SJCRH30 (cell line): ENCODE data around the gene PRR36. TPM values are rescaled to one million over a fixed set of nuclear protein-coding genes. Genes with fewer than 3 reads are reported as not detected.

ENCODE experiments used
- DNase-seq, 2 experiments: peaks; one replicate each; pipeline ENCODE4 v3.0.0-alpha.2; 2015 to 2020
- H3K27ac ChIP-seq: fragments of 250-450 bp; sonication (Bioruptor Pico); 2 replicates; pipeline ENCODE4 v1.5.1; 2020; ENCODE audit warnings: mild to moderate bottlenecking, moderate library complexity
- H3K27me3 ChIP-seq: fragments of 250-450 bp; sonication (Bioruptor Pico); 2 replicates; pipeline ENCODE4 v1.5.1; 2020; ENCODE audit warnings: mild to moderate bottlenecking, moderate library complexity
- H3K36me3 ChIP-seq: fragments of 250-450 bp; sonication (Bioruptor Pico); 2 replicates; pipeline ENCODE4 v1.5.1; 2020; ENCODE audit warnings: mild to moderate bottlenecking, moderate library complexity
- H3K4me1 ChIP-seq: fragments of 250-450 bp; sonication (Bioruptor Pico); 2 replicates; pipeline ENCODE4 v1.5.1; 2020; ENCODE audit warnings: mild to moderate bottlenecking, moderate library complexity
- H3K4me3 ChIP-seq: fragments of 250-450 bp; sonication (Bioruptor Pico); 2 replicates; pipeline ENCODE4 v1.5.1; 2020; ENCODE audit warnings: mild to moderate bottlenecking, moderate library complexity
- H3K9me3 ChIP-seq: fragments of 250-450 bp; sonication (Bioruptor Pico); replicated peaks from 2 replicates; pipeline ENCODE4 v1.5.1; 2020; ENCODE audit warnings: mild to moderate bottlenecking, moderate library complexity
- total RNA-seq: library from RNA; depleted of rRNA; stranded (reverse); fragments of >200 nt; shearing (Covaris generic); gene quantifications from 2 replicates; pipeline ENCODE4 v1.2.3, GENCODE V29; 2014

PRR36 gene
- total RNA-seq, 1 experiment from 2014 or later = not detected

DNA sequence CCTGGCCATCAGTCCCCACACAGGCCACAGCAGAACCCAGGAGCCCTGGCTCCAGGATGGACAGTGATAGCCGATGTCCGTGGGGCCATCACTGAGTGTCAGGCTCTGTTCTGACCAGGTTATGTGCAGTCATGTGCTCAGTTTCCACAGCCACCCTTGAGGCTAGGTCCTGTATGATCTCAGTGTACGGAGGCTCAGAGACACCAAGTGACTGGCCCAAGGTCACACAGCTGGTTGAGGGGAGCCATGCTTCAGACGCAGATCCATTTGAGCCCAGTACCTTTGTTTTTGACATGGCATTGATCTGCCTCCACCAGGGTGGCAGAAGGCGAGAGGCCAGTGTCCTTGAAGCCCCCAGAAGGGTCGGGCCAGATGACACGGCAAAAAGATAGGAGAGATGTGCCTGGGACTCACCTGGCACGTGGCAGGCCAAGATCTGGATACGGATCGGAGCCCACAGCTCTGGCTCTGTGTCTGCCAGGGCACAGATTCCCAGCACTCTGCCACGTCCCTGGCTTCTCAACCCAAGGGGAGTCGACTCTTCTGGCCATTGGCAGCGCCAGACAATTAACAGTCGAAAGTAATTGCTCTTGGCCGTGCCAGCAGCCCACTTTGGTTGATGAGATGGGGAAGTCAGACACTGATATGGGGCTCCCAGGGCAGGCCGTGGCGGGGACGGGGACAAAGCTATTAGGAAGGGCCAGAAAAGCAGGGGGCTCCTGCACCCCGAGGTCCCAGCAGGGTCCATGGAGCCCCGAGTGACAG is 28.6 kb downstream of the PRR36 start:
- Histone ChIP-seq H3K4me3 (no peak overlapping the region), H3K36me3 (no peaks in the 10 kb centered on the region), H3K9me3 (no peaks in the 10 kb centered on the region), H3K4me1 (no peaks in the 10 kb centered on the region), H3K27me3 (no peaks in the 10 kb centered on the region), H3K27ac (no peak overlapping the region)
- no peak for DNase-seq

DNA sequence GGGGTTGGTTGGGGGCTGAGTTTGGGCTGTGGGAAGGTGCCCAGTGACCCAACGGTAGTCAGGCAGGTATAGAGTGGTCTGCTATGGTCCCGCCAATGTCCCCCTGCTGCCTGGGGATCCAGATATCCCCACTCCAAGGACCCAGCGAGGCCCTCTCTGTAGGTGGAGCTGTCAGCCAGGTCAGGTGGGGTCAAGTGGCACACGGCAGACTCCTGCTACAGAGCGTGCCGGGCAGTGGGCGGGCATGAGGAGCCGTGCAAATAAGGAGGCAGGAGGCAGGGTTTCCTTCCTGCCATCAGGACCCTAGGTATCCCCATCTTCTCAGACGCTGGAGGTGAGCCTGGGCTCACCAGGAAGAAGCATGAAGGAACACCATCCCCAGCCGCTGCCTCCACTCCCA is 29.2 kb downstream of the PRR36 start:
- Histone ChIP-seq H3K4me1 (no peaks in the 10 kb centered on the region), H3K36me3 (no peaks in the 10 kb centered on the region), H3K4me3 (no peak overlapping the region), H3K27me3 (no peaks in the 10 kb centered on the region), H3K27ac (no peak overlapping the region), H3K9me3 (no peaks in the 10 kb centered on the region)
- no peak for DNase-seq

DNA sequence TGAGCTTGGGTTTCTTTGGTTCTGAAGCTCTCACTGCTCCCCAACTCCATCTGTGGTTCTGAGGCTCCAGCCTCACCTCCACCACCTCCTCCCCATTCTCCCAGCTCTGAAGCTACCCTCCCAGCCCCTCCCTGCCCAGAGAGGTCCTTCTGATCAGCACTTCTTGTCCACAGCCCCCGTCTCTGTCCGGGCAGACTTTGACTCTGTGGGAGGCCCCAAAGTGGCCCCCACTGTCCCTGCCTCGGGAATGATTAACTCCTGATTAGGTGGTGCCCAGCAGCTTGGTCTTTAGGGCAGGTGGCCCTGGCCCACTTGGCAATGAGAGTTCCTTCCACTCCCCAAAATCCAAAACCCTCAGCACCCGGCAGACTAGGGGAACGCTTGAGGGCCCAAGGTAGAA is 29.8 kb downstream of the PRR36 start:
- no peak overlapping the region for H3K4me3 ChIP-seq
- H3K27me3 ChIP-seq = no peaks in the 10 kb centered on the region
- no peaks in the 10 kb centered on the region for H3K4me1 ChIP-seq
- no peaks in the 10 kb centered on the region for H3K36me3 ChIP-seq
- no peak overlapping the region for H3K27ac ChIP-seq
- no peak for DNase-seq
- no peaks in the 10 kb centered on the region for H3K9me3 ChIP-seq

DNA sequence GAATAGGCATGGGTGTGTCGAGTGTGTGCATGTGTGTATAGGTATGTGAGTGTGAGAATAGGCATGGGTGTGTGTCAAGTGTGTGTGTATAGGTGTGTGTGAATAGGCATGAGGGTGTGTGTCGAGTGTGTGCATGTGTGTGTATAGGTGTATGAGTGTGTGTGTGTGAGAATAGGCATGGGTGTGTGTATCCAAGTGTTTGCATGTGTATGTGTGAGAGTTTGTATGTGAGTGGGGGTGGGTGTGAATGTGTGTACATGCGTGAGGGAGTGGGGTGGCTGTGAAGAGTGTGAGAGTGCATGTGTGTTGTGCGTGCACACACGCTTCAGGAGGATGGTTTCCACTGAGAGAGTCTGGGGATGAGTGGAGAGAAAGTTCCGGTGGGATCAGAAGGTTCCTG is 30.7 kb downstream of the PRR36 start:
- H3K4me1 ChIP-seq = no peaks in the 10 kb centered on the region
- no peaks in the 10 kb centered on the region for H3K36me3 ChIP-seq
- no peak overlapping the region for H3K27ac ChIP-seq
- no peak overlapping the region for H3K4me3 ChIP-seq
- H3K9me3 ChIP-seq = no peaks in the 10 kb centered on the region
- no peak for DNase-seq
- no peaks in the 10 kb centered on the region for H3K27me3 ChIP-seq

DNA sequence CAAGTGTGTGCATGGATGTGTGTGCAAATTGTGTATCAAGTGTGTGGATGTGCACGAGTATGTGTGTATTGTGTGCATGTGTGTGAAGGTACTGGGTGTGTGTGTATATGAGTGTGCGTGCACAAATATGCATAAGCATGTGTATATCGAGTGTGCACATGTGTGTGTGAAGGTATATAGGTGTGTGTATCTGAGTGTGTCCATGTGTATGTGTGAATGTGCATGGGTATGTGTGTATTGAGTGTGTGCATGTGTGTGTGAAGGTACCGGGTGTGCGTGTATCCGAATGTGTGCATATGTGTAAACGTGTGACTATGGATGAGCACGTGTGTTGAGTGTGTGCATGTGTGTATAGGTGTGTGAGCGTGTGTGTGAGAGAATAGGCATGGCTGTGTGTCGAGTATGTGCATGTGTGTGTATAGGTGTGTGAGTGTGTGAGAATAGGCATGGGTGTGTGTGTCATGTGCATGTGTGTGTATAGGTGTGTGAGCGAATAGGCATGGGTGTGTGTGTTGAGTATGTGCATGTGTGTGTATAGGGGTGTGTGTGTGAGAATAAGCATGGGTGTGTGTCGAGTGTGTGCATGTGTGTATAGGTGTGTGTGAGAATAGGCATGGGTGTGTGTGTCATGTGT is 31.4 kb downstream of the PRR36 start:
- H3K4me1 ChIP-seq = no peaks in the 10 kb centered on the region
- H3K4me3 ChIP-seq = no peak overlapping the region
- no peaks in the 10 kb centered on the region for H3K36me3 ChIP-seq
- H3K27ac ChIP-seq = no peak overlapping the region
- H3K9me3 ChIP-seq = no peaks in the 10 kb centered on the region
- no peaks in the 10 kb centered on the region for H3K27me3 ChIP-seq
- no peak for DNase-seq

DNA sequence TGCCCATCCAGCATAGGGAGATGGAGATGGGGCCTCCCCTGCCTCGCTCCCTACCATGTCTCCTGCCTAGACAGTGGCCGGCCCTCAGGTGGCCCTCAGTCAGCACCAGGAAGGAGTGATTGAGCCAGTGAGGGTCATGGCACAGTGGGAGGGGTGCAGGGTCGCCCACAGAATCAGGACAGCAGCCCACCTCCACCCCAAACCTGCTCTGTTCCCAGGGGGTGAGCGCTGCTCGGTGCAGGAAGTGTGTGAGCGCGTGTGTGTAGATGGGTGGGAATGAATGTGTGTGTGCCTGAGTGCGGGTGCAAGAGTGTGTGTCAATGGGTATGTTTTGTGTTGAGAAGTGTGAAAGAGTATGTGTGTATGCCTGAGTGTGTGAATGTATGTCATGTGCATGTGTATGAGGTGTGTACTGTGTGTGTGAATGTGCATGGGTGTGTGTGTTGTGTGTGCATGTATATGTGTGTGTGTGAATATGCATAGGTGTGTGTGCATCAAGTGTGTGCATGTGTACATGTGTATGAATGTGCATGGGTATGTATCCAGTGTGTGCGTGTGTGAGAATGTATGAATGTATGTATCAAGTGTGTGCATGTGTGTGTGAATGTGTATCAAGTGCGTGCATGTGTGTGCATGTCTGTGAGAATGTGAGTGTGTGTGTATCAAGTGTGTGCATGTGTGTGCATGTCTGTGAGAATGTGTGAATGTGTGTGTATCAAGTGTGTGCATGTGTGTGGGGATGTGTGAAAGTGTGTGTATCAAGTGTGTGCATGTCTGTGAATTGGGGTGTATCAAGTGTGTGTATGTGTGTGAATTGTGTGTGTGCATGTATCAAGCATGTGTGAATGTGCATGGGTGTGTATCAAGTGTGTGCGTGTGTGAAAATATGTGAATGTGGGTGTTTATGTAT is 32.2 kb downstream of the PRR36 start:
- no peaks in the 10 kb centered on the region for H3K9me3 ChIP-seq
- no peaks in the 10 kb centered on the region for H3K36me3 ChIP-seq
- no peak overlapping the region for H3K4me3 ChIP-seq
- DNase-seq = no peak
- no peak overlapping the region for H3K27ac ChIP-seq
- no peaks in the 10 kb centered on the region for H3K4me1 ChIP-seq
- H3K27me3 ChIP-seq = no peaks in the 10 kb centered on the region

DNA sequence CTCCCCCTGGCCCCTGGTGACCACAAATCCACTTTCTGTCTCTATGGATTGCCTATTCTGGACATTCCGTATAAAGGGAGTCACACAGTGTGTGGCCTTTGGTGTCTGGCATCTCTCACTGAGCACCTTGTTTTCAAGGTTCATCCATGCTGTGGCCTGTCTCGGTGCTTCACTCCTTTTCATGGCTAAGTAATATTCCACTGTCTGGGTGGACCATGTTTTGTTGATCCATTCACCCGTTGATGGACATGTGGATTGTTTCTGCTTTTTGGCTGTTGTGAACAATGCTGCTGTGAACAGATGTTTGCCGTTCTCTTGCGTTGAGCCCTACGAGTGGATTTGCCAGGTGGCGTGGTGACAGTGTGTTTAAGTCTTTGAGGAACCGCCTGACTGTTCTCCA is 33.6 kb downstream of the PRR36 start:
- no peak for DNase-seq
- H3K27ac ChIP-seq = no peak overlapping the region
- H3K4me1 ChIP-seq = no peaks in the 10 kb centered on the region
- H3K36me3 ChIP-seq = no peaks in the 10 kb centered on the region
- no peak overlapping the region for H3K4me3 ChIP-seq
- H3K9me3 ChIP-seq = no peaks in the 10 kb centered on the region
- no peaks in the 10 kb centered on the region for H3K27me3 ChIP-seq

DNA sequence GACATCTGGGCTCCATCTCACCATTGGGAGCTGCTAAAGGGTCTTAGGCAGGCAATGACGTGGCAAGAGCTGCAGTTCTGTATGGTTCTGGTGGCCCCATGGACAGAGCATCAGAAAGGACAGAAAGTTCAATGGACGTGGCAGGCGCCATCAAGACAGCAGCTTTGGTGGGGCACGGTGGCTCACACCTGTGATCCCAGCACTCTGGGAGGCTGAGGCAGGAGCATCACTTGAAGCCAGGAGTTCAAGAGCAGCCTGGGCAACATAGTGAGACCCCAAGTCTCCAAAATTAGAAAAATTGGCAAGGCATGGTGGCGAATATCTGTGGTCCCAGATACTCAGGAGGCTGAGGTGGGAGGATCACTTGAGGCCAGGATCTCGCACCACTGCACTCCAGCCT is 34.7 kb downstream of the PRR36 start:
- H3K9me3 ChIP-seq = no peaks in the 10 kb centered on the region
- H3K27ac ChIP-seq = no peak overlapping the region
- no peak overlapping the region for H3K4me3 ChIP-seq
- H3K4me1 ChIP-seq = no peaks in the 10 kb centered on the region
- H3K36me3 ChIP-seq = no peaks in the 10 kb centered on the region
- H3K27me3 ChIP-seq = no peaks in the 10 kb centered on the region
- no peak for DNase-seq

DNA sequence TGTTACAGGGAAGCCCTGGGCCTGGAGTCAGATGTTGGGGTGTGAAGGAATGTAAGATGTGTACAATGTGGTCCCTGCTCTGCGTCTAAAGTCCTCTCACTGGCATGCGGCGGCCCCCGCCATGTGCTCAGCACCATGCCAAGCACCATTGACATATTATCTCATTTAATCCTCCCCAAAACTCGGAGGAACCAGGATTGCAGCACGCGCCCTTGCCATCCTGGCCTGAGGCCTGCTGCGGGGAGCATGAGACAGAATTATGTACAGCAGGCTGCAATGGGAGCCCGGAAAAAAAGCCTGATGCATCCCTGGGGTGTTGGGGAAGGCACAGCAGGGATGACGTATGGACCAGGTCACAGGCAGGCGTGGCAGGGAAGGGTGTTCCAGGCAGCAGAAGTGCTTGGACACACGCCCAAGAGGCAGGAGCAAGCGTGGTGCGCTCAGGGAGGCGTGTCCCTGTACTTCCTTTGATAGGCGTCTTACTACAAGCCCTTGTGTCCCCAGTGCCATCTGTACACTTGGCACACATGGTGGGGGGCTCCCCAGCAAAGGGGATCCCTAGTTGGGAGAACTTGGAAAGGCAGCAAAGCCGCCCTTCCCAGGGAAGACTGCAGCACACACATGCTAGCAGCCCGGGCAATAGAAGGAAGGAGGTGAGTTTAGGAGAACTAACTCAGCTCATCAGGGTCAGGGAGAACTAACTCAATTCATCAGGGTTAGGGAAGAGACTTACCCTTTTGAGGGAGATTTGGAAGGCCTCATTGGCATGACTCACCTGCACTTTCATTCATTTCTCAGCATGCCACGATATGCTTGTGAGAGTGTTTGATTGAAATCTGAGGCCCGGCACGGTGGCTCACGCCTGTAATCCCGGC is 40.7 kb downstream of the PRR36 start:
- no peak for DNase-seq
- Histone ChIP-seq H3K36me3 (no peaks in the 10 kb centered on the region), H3K4me1 (no peaks in the 10 kb centered on the region), H3K27ac (no peak overlapping the region), H3K27me3 (no peaks in the 10 kb centered on the region), H3K4me3 (no peak overlapping the region), H3K9me3 (no peaks in the 10 kb centered on the region)

DNA sequence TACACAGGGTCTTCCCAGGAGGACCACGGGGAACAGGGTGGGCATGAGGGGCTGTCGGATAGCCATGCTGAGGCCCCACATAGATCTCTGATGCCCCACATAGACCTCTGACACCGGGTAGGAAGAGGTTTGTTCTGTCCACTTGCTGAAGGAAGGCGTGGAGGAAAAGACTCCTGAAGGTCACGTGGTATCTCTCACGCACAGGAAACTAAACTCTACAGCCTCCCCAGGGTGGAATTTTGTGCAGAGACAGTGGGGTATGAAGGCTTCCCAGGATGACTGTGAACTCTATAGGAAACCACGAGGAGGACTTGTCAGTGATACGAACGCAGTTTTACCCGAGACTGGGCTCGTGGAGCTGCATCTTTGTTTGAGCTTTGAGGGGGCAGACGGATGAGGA is 41.4 kb downstream of the PRR36 start:
- no peaks in the 10 kb centered on the region for H3K4me1 ChIP-seq
- H3K9me3 ChIP-seq = no peaks in the 10 kb centered on the region
- no peaks in the 10 kb centered on the region for H3K36me3 ChIP-seq
- H3K4me3 ChIP-seq = no peak overlapping the region
- no peaks in the 10 kb centered on the region for H3K27me3 ChIP-seq
- no peak for DNase-seq
- no peak overlapping the region for H3K27ac ChIP-seq

DNA sequence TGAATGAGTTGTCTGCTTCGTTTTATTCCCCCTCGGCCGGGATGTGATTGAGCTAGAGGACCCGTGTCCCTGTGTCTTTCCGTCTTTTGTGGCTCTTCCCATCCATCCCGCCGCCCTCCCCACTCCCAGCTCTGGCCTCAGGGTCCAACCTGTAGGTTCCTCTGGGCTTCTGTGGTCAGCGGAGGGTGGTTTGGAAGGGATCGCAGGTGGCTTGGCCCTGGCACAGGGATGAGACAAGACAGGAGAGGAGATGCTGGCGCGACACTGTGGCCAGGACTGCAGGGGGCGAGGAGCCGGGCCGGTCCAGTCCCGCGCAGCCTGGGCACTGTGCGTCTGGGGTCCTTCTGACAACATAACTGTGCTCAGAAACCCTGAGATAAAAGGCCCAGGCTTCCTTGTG is 42.2 kb downstream of the PRR36 start:
- Histone ChIP-seq H3K36me3 (no peaks in the 10 kb centered on the region), H3K27me3 (no peaks in the 10 kb centered on the region), H3K4me3 (no peak overlapping the region), H3K9me3 (no peaks in the 10 kb centered on the region), H3K4me1 (no peaks in the 10 kb centered on the region), H3K27ac (no peak overlapping the region)
- no peak for DNase-seq

DNA sequence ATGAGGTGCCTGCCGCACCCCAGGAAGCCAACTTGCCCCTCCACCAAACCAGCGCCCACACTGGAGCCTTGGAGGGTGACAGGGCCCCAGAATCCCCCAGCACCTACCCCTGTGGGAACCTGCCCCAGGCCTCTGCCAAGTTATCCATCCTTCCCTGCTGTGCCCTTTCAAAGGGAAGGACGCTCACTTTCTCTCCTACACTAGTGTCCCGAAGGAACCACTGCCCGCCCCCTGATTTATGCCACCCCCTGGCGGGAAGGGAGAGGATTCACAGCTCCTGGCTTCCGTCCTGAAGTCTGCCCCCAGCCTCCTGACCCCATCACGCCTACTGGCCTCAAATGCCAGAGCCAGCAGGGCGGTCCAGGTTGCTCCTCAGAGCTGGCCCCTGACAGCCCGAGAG is 42.7 kb downstream of the PRR36 start:
- no peak overlapping the region for H3K27ac ChIP-seq
- H3K4me1 ChIP-seq = no peaks in the 10 kb centered on the region
- H3K9me3 ChIP-seq = no peaks in the 10 kb centered on the region
- H3K4me3 ChIP-seq = no peak overlapping the region
- H3K36me3 ChIP-seq = no peaks in the 10 kb centered on the region
- no peaks in the 10 kb centered on the region for H3K27me3 ChIP-seq
- DNase-seq = no peak

DNA sequence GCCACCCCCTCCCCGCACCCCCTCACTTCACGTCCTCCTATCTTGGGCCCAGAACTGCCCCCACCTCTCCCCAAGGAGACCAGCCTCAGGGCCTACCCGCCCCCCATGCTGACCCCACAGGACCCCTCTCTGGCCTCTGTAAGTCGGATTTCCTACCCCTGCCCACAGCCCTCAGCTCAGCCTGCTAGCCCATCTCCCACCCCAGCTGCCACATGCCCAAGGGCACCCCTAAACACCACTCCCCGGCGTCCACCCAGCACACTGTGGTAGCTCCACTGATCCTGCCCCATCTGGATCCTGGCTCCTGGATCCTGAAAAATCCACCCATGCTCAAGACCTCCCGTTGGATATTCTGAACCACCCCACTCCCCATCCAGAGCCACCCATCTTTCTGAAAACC is 43.4 kb downstream of the PRR36 start:
- Histone ChIP-seq H3K9me3 (no peaks in the 10 kb centered on the region), H3K4me1 (no peaks in the 10 kb centered on the region), H3K27me3 (no peaks in the 10 kb centered on the region), H3K27ac (no peak overlapping the region), H3K4me3 (peak overlapping the region; percentile 62; the same call in 1 of the 2 replicates), H3K36me3 (no peaks in the 10 kb centered on the region)
- no peak for DNase-seq

DNA sequence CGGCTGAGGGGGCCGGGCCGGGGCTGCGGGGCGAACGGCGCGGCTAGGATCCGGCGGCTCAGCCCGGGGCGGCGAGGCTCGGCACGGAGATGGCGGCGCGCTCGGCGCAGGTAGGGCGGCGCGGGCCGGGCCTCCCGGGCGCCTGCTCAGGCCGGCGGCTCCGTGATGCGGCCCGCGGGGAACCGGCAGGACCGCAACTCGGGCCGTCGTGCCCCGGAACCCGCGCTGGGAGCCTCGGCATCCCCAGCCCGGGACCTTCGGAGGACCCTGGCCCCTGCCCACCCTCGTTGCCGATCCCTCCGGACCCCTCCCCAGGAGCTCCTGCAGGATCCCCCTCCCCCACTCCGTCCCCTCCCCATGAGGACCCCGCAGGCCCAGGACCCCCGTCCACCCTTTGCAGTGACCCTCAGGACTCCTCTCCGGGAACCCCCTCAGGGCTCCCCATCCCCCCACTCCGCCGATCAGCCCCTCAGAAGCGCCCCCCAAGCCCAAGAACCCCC is 43.9 kb downstream of the PRR36 start:
- H3K4me3 ChIP-seq = peak overlapping the region; percentile 62
- no peaks in the 10 kb centered on the region for H3K36me3 ChIP-seq
- H3K9me3 ChIP-seq = no peaks in the 10 kb centered on the region
- no peaks in the 10 kb centered on the region for H3K4me1 ChIP-seq
- H3K27me3 ChIP-seq = no peaks in the 10 kb centered on the region
- H3K27ac ChIP-seq = no peak overlapping the region
- no peak for DNase-seq
